ENCODE results near the gene DGKH. TPM values are rescaled to one million over a fixed set of nuclear protein-coding genes. Genes with fewer than 3 reads are reported as not detected.

The DGKH gene
- total and polyA plus RNA-seq, 10 of the 15 experiments (the other 5 are each of a cell fraction or from before 2014, with no cell fraction given): 1.3 to 15.2 (median 7.3) TPM

DNA sequence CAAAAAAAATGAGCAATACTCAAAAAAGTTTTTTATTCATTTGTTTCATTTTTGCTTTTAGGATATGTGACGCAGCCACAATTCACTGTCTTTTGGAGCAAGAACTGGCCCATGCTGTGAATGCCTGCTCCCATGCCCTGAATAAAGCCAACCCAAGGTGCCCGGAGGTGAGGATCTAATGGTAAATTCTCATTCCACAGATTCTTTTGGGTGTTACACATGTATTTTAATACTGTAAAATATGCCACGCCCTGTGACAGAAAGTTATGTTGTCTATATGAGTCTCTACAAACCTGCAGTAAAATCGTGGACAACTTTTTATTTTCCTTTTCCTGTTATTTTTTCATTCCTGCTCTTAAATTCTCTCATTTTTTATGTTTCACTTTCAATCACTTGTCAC is 166.0 kb downstream of the DGKH start:
- Histone ChIP-seq H3K27me3 (replicated peaks in 1 of 2; ENCODE audit: control insufficient read depth in 2 of 2, insufficient read depth in 2 of 2, low read length in 1 of 2) (no peaks in the 10 kb centered on the region), H3K4me1 (ENCODE audit: control insufficient read depth, insufficient read depth, low read length) (no peaks in the 10 kb centered on the region), H3K79me2 (ENCODE audit: control insufficient read depth, insufficient read depth, low read length) (no peaks in the 10 kb centered on the region), H3K4me3 (no peak overlapping the region), H3K9me3 (replicated peaks; ENCODE audit: control insufficient read depth, insufficient read depth, low read length) (no peaks in the 10 kb centered on the region), H3K4me2 (ENCODE audit: control insufficient read depth, insufficient read depth) (no peak overlapping the region), H4K20me1 (ENCODE audit: control insufficient read depth, insufficient read depth) (no peaks in the 10 kb centered on the region), H3K27ac (ENCODE audit: control insufficient read depth, insufficient read depth) (no peak overlapping the region), H2AFZ (ENCODE audit: control insufficient read depth, low read depth, low read length) (no peak overlapping the region), H3K36me3 (ENCODE audit: control insufficient read depth in 2 of 2, insufficient read depth in 2 of 2, low read length in 1 of 2) (peaks cover 0 to 10% of the 10 kb centered on the region in 2 experiments; a peak in 1 of 4 replicates), H3K9ac (ENCODE audit: control insufficient read depth, insufficient read depth, low read length) (no peak overlapping the region)
- intact Hi-C loops (cut with micrococcal nuclease; ENCODE audit: unreplicated experiment) (no loop called here), in situ Hi-C loops (cut with MboI) (loop anchor here (5.0 kb wide), 1 partner anchor 547 kb away; no protein-coding TSS in a partner anchor)
- TF ChIP-seq EGR1 (IDR thresholded peaks at IDR 0.05; ENCODE audit: borderline replicate concordance in 1 of 2, low read depth in 2 of 2, low read length in 2 of 2) (no peak), ETV6 (conservative IDR thresholded peaks at IDR 0.05 in 1 of 2, IDR thresholded peaks at IDR 0.05 in 1 of 2; ENCODE audit: borderline replicate concordance in 1 of 2, low read depth in 1 of 2) (no peak), SREBF1 (IDR thresholded peaks at IDR 0.05; ENCODE audit: low read length) (no peak), CEBPB (IDR thresholded peaks at IDR 0.05; ENCODE audit: borderline replicate concordance in 1 of 2, low read depth in 2 of 2, low read length in 2 of 2) (no peak), KAT2A (conservative IDR thresholded peaks at IDR 0.05; ENCODE audit: control insufficient read depth, low read depth, low read length) (no peak), BMI1 (IDR thresholded peaks at IDR 0.05; ENCODE audit: borderline replicate concordance) (no peak), RB1 (IDR thresholded peaks at IDR 0.05; ENCODE audit: borderline replicate concordance) (no peak)
- TF ChIP-seq, protein P1, sequence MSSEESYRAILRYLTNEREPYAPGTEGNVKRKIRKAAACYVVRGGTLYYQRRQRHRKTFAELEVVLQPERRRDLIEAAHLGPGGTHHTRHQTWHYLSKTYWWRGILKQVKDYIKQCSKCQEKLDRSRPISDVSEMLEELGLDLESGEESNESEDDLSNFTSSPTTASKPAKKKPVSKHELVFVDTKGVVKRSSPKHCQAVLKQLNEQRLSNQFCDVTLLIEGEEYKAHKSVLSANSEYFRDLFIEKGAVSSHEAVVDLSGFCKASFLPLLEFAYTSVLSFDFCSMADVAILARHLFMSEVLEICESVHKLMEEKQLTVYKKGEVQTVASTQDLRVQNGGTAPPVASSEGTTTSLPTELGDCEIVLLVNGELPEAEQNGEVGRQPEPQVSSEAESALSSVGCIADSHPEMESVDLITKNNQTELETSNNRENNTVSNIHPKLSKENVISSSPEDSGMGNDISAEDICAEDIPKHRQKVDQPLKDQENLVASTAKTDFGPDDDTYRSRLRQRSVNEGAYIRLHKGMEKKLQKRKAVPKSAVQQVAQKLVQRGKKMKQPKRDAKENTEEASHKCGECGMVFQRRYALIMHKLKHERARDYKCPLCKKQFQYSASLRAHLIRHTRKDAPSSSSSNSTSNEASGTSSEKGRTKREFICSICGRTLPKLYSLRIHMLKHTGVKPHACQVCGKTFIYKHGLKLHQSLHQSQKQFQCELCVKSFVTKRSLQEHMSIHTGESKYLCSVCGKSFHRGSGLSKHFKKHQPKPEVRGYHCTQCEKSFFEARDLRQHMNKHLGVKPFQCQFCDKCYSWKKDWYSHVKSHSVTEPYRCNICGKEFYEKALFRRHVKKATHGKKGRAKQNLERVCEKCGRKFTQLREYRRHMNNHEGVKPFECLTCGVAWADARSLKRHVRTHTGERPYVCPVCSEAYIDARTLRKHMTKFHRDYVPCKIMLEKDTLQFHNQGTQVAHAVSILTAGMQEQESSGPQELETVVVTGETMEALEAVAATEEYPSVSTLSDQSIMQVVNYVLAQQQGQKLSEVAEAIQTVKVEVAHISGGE (CRISPR knock-in tag; IDR thresholded peaks at IDR 0.05): no peak
- no TSS peak for BruUV-seq (replicated peaks)
- ChIA-PET RAD21 (ENCODE audit: unreplicated experiment) (no interaction called here), SMC1A (ENCODE audit: uncharacterized antibody, unreplicated experiment) (no interaction called here), POLR2A (no interaction called here), CTCF (interaction anchor here (1.5 kb wide), 1 partner anchor 546 kb away, joined by 7 read pairs; no protein-coding TSS in a partner anchor)
- WGBS (ENCODE audit: insufficient coverage, insufficient replicate concordance, low lambda C conversion rate, missing lambda C conversion rate): 73% methylated on average over 4 of the region's 4 CpGs
- DNase-seq (ENCODE audit: low read depth, low spot score) (no peak), ATAC-seq (no peak), FAIRE-seq (no peak)
